Activated gamma-delta T cell treated with anti-CD3 and anti-CD28 coated beads, Interleukin-2, amount 50 U/mL, for 16 hours (primary cell): ENCODE data around the gene LBX2.
"Not testable (repeated sequence)": the region's sequence is repeated elsewhere in the genome, so short reads cannot be mapped to it uniquely, and the experiment has no call there.

Source experiments
- DNase-seq: peaks from one replicate; pipeline ENCODE4 v3.0.0-alpha.2; 2020; ENCODE audit warnings: low read depth

The LBX2 gene

DNA sequence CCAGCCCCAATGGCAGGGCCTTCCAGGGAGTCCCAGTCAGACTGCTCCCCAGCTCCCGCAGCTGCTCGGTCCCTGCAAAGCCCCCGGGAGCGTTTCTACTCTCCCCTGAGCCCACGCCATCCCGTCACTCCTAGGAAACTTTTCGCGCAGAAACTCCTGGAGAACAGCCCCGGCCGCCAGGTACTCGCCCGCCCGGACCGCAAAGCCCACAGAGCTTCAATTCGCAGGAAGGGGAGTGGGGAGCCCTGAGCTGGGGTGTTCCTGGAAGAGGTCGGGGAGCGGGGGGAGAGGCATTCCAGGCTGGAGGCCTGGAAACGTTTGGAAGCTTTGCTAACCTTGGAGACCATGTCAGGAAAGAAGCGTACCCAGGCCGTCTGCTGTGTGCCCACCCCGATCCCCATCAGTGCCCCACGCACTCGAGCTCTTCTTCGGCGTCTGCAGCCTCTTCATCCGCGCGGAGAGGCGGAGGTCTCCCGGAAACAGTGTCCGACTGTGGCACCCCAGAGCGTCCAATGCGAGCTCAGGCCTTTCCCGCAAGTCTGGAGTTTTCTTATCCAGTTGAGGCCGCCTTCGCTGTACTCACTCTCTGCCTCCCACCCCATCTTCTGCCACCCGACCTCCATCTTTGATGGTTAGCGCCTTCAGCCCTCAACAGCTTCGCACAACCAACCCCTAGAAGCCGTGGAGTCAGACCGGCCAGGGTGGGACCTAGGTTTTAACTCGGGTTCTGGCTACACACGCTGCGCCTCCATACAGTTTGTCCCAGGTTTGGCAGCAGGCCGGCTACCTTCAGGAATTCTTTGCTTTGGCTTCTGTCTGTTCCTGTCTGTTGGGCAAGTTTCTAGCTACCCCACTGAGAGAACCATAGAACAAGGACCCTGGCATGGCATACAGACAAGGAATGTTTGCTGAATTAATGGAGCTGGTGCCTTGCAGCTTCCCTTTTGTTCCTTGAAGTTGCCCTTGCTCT is 4.4 kb upstream of the LBX2 start:
- DNase-seq = no peak

DNA sequence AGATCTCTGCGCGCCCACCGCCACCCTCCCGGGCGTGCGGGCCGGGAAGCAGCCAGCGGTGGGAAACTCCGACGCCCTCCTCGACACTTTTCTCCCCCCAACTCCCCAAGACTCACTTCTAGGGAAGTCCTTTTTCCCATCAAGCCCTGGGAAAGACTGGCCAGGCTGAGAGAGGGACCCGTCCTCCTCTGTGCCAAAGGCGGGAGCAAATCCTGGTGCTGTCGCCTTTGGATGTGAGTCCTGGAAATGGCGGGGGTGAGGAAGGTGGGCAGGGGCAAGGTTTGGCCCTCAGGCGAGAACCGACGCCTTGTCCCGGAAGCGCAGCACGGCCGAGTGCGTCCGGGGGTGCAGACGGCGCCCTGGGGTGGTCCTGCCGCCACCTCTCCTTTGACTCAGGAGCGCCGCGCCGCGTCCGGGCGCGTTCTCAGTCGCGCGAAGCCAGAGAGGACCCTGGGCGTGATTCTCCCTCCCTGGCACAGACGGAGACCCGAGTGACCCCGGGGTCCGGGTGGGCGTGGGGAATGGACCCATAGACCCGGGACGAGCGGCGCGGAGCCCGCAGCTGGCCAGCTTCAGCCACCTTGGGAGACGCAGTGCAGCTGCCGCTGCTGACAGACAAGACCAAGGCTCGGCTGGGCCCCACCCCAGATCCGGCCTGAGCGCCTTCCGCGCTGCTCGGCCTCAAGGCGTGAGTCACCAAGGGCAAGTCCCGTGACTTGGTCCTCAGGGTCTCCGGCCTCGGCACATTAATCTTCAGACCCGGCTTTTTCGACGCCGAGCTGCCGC is 3.5 kb upstream of the LBX2 start:
- DNase-seq = no peak

DNA sequence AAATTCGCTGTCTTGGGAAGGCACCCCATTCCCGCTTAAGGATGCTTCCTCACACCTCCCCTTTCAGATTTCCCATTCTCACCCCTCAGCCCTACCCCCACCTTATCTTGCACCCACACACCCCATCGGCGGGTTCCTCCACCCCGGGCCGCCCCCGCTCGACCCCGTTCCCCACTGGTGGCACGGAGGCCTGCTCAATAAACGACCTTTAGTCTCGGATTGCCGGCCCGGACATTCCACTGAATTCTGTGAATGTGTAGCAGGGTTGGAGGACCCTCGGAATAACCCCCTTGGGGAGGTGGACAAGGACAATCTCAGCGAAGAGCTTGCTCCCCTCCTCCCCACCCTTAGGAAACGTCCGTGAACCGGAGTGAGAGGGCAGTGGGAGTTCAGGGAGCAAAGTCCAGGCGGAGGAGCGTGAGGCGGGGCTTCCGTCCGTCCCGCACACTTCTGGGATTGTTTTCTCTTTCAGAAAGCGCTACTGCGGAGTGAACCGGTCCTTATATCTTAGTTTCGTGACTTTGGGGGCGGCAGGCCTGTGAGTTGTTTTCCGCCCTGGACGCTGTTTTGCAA is 2.8 kb upstream of the LBX2 start:
- no peak for DNase-seq

DNA sequence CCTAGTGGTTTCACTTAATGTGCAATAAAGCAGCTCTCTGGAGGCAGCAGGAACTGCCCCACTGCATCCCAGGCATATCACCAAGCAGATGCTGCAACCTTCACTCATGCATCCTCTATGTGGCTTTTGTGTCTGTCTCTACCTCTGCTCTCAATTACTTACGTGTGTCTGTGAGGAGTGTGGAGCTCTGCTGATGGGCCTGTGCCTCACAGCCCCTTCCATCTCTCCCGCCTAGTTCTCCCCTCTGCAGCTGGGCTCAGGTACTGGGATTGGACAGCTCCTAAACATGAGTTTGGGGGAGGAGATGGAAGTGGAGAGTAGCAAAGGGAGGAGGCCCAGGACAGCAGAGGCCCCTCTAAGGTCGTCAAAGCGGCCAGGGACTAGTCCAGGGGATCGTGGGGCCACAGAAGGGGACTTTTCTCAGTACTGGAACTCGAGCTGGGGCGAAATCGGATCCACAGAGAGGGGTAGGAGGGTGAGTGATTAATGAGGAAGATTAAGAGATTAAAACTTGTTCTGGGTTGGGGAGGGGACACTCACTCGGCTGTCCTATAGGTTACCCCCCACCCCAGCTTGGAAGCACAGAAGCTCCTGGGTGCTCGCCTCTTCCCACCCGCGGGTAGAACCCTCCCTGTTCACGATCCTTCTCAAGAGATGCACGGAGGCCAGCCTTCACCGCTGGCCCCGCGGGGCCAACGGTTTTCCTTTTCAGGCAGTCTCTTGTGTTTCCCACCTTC is 2.1 kb upstream of the LBX2 start:
- DNase-seq = no peak

DNA sequence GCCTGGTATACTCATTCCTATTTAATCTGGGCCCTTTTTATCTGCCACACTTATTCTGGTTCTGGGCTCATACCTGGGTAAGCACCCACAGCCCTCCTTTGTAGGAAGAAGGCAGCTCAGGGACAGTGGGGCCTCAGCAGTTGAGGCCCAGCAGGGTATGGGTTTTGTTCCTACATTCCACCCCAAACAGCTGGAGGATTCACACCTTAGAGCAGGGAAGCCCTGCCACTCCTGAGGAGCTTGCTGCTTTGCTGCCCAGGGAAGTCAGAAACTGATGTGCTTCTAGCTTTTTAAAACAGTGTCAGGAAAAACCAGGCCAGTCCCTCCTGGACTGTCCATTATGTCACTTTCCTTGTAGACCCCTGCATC is 1.2 kb upstream of the LBX2 start:
- no peak for DNase-seq

DNA sequence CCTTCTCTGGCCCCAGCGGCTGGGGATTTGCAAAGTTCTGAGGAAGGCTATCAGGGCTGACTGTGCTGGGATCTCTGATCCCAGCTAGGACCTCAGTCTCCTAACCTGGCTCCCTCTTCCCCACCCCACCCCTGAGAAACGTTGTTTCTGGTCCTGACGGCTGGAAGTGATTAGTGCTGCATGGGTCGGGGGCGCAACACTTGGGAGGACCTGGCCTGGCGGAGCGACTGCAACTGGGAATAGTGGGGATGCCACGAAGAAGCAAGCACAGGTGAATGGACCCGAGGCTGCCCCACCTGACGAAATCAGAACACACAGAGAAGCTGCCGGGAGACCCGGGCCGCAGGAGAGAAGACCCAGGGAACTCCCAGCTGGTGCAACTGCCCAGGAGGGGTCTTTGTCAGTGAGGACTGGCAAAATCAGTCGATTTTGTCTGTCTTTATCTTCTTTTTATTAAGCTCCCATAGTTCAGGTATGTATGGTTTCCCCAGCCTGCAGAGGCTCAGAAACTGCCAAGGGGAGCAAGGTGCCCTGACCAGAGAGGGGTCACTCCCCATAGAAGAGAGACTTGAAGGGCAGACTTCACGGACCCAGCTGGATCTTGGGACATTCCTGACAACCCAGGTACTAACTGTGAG is 656 bp upstream of the LBX2 start:
- no peak for DNase-seq

DNA sequence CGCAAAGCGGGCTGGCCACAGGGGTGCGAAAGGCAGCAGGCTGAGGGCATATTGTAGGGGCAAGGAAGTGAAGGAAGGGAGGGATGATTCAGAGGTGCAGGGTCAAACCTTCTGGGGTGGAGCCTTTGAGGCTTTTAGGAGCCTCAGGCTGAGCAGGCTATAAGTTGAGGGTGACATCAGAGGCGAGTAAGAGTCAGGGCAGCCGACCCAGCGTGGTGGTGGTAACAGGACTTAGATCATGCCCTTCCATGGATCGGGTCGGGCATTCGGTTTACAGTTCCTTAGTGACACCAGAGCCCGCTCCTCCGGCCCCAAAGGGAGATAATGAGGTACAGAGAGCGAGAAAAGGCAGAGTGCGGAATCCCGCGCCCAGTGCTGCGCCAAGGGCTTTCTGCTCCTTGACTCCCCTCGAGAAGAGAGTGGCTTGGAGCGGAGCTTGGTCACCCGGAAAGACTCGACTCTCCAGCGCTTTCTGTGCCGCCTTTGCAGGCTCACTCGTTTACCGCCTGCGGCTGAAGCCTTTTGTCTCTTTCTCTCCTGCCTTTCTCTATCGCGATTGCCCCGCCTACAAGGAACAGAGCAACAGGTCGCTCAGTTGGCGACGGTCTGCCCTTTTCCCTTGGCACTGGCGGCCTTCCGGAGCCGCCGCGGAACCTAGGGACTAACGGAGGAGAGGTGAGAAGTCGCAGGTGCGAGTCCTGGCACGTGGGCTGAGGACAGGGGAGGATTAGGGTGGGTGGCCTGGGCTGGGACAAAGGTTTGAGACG is 720 bp downstream of the LBX2 start:
- no peak for DNase-seq

DNA sequence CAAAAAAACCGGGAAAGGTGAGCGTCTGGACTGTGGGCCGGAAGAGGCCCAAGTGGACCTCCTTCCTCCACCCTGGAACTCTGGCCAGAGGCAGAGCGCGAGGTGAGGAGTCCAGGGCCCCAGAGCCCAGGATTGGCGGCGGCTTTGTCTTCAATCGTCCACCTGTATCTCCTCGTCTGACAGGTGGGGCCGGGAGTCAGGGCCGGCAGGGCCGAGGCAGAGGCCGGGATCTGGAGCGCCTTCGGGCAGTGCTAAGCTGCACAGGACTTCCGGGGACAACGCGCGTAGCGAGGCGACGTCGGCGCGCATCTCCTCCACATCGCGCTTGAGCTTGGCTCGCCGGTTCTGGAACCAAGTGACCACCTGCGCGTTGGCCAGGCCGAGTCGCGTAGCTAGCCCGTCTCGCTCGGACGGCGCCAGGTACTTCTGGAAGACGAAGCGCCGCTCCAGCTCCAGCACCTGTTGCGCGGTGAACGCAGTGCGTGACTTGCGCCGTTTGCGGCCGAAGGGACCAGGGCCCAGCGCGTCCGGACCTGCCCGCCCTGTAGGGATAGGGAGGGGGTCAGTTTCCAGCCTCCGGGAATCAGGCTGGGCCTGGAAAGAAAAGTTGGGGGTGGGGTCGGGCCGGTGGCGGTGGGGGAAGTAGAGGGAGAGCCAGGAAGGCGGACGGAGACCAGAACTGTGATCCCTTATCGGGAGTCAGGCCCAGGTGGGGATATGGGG is 1.5 kb downstream of the LBX2 start:
- DNase-seq = no peak

DNA sequence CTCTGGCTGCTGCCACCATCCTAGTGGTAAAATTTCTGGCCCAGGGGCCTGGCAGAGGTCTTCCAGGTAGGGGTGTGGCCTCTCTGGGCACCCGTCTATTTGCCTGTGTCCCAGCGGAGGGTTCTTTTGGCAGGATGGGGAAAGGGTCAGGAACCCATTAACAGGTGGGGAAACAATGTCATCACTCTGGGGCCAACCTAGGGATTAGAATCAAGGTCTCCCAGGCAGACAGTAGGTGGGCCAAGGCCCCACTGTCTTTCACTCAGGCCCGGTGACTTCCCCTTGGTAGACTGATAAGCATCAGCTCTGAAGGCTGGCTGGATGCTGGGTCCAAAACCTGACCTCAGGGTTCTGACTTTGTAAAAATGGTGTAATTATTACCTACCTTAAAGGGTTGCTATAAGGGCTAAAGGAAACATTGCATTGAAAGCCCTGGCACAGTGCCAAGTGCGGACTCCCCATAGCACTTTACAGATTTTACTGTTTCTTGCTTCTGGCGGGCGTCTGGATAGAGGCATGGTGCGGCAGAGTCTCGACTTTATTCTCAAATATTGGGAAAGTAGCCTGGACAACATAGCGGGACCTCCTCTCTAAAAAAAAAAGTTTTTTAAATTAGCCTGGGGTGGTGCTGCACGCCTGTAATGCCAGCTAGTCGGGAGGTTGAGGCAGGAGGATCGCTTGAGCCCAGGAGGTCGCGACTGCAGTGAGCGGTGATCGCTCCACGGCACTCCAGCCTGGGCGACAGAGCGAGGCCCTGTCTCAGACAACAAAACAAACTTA is 2.2 kb downstream of the LBX2 start:
- DNase-seq = no peak

DNA sequence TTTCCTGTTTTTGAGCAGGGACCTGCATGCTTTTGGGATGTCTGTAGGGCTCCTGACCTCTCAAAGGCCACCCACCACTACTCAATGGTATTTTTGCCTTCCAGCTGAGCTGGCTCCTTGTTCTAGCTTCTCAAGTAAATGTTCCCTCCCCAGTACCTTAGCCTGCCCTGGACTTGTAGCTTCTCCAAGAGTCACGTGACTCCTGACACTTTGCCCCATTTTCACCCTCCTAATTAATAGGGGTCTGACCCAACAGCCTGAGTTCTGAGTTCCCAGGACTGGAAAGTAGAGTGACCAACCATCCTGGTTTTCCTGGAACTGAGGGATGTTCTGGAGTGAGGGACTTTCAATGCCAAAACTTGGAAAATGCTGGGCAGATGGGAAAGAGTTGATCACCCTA is 4.0 kb downstream of the LBX2 start:
- no peak for DNase-seq

DNA sequence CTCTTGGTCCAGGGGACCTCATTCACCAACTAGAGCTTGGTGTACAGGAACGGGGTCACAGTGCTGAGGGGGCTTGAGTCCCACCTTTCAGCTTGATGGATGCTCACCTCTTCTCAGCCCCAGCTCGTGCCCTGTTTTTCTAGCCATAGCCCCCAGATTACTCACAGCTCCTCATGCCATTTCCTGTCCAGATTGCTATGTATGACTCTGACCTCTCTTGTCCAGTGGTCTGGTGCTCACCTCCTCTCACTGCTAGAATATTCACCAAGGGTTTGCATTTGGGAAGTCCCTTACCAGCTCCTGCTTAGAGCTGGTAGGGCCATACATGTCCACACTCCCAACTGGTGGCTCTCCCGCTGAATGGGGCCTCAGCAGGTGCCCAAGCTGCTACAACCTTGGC is 5.9 kb downstream of the LBX2 start:
- DNase-seq = no peak

DNA sequence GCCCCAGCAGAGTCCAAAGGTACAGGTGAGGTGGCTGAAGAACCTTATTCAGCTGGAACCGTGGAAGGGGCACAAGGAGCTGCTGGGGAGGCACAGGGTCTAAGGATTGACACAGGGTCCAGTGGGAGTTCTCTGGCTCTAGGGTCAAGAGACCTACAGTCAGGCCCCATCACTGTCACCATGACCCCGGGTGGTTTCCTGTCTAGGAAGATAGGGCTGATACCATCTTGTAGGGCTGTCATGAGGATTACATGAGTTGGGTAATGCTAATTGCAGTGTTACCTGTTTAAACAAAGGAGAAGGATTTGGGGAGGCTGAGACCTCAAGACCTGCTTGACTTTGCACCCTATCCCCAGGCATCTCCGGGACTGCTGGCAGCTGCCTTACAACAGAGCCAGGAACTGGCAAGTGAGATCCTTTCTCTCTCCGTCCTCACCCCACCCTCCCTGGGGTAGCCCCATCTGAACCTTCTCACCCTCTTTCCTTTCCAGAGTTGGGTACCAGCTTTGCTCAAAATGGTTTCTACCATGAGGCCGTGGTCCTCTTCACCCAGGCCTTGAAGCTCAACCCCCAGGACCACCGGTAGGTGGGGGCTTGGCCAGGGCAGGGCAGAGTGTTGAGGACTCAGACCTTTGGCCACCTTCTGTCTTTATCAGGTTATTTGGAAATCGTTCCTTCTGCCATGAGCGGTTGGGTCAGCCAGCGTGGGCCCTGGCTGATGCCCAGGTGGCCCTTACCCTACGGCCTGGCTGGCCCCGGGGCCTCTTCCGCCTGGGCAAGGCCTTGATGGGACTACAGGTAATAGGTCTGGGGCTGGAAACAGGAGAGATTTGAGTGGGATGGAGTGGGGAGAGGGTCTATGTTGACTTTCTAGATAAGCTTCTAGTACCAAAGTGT is 7.5 kb downstream of the LBX2 start:
- DNase-seq = no peak

DNA sequence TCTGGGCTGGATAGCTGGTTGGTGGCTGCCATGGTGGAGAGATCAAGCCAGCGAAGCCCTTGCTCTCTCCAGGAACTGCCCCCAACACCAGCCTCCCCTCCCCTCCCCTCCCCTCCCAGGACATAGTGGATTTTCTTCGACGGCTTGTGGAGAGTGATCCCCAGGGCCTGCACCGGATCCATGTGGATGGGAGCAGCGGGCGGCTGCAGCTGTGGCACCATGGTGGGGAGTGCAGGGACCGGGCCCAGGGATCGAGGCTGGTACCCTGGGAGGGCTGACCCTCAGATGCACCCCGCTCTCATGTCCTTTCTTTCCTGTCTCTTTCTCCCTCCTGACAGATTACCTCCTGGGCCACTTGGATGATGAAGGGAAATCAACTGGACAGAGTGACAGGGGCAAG is 9.5 kb downstream of the LBX2 start:
- DNase-seq = no peak

DNA sequence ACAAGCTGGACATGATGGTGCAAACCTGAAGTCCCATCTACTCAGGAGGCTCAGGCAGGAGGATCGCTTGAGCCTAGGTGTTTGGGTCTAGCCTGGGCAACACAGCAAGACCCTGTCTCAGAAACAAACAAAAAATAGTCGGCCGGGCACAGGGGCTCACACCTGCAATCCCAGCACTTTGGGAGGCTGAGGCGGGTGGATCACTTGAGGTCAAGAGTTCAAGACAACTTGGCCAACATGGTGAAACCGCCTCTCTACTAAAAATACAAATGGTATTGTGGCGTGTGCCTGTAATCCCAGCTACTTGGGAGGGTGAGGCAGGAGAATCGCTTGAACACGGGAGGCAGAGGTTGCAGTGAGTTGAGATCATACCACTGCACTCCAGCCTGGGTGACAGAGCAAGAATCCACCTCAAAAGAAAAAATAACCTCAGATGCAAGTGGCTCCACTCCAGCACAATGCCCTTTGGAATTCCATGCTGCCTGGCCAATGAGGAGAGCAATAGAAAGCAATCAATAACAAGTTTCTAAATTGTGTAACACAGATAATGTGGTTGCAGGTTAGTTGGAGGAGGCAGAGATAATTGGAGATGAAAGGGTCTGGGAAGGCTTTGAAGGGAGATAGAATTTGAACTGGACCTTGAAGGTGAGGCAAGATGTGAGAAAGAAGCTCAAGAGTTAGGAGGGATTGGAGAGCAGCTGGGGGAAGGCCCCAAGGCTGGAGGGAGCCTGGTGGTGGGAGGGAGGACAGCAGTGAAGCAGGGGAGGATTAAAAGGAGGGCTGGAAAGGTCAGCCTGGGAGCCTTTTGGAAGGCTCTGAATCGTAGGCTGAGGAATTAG is 10.5 kb downstream of the LBX2 start:
- DNase-seq = no peak

DNA sequence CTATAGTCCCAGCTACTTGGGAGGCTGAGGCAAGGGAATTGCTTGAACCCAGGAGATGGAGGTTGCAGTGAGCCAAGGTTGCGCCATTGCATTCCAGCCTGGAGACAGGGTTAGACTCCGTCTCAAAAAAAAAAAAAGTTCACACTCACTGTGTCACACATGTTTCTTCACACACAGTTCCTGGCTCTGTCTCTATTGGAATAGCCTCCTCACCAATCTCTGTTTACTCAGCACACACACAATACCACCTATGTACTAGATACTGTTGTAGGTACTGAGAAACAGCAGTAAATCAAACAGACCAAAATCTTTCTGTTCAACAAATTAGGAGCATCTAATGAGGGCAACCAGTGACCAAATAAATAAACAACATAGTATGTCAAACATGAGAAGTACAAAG is 13.3 kb downstream of the LBX2 start:
- no peak for DNase-seq

DNA sequence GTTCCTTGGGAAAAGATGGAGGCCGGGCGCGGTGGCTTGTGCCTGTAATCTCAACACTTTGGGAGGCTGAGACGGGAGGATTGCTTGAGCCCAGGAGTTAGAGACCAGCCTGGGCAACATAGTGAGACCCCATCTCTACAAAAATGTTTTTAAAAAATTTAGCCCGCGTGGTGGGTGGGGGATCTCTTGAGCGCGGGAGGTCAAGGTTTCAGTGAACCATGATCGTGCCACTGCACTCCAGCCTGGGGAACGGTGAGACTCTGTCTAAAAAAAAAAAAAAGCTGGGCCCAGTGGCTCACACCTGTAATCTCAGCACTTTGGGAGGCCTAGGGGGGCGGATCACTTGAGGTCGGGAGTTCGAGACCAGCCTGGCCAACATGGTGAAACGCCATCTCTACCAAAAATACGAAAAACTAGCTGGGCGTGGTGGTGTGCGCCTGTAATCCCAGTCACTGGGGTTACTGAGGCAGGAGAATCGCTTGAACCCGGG is 15.7 kb downstream of the LBX2 start:
- not testable (repeated sequence) for DNase-seq
